ENCODE data around the gene AANAT. TPM values are rescaled to one million over a fixed set of nuclear protein-coding genes. Genes with fewer than 3 reads are reported as not detected.

The AANAT gene
- total RNA-seq, 5 donors from 2014 or later (not counting 1 experiment from before 2014, with no cell fraction given), result not detected

- Mint-ChIP-seq H3K4me3 (peak within 1 kb of the TSS; percentile 81 to 87 (median 85)), H3K27me3 (no peaks in the 10 kb centered on the region), H3K27ac (peak within 1 kb of the TSS; percentile 87 to 89), H3K9me3 (no peaks in the 10 kb centered on the region), H3K4me1 (peaks cover 42 to 49% (median 43%) of the 10 kb centered on the region in 3 donors), H3K36me3 (no peaks in the 10 kb centered on the region)
- peak within 1 kb of the TSS; percentile 62 to 67 for H3K4me3 ChIP-seq (ENCODE audit: control insufficient read depth in 1 of 2, extremely low read depth in 1 of 2, low read length in 1 of 2)
- no peaks in the 10 kb centered on the region for H3K9me3 ChIP-seq
- H3K36me3 ChIP-seq (ENCODE audit: control insufficient read depth in 2 of 2, extremely low read depth in 1 of 2, insufficient read depth in 1 of 2, low read length in 1 of 2), result peaks cover 0 to 4% of the 10 kb centered on the region in 2 donors
- CTCF ChIA-PET, result interaction anchor here (0.6 to 1.4 kb wide), 6 partner anchors 9 to 373 kb away, joined by 3 to 4 read pairs (median 3); no protein-coding TSS in a partner anchor
- H3K27ac ChIP-seq (ENCODE audit: low read length), result peak within 1 kb of the TSS; percentile 63
- no peaks in the 10 kb centered on the region for H3K27me3 ChIP-seq (replicated peaks in 1 of 2; ENCODE audit: control insufficient read depth in 2 of 2, extremely low read depth in 1 of 2, insufficient read depth in 2 of 2, low read length in 1 of 2)
- peak; percentile 91 to 93 (median 92) for ATAC-seq (replicated peaks in 1 of 4)
- POLR2A ChIA-PET, result interaction anchor here in 1 of 2 donors (1.0 kb wide), 1 partner anchor 282 kb away, joined by 3 read pairs; no protein-coding TSS in a partner anchor
- H3K4me1 ChIP-seq (ENCODE audit: control insufficient read depth in 1 of 2, extremely low read depth in 1 of 2, insufficient read depth in 2 of 2, low read length in 2 of 2), result peaks cover 10 to 23% of the 10 kb centered on the region in 2 experiments
- peak; percentile 82 to 97 (median 91) for DNase-seq
- WGBS (ENCODE audit: insufficient coverage), result under 1% methylated on average over 101 of the region's 101 CpGs
Measured at GRCh38 chr17:76452660-76453430, 14.6 kb upstream of the AANAT start, which contains the start of gene UBE2O. TSS of gene UBE2O (minus strand) at chr17:76453152. CDS start at chr17:76453141, 11 bp downstream.

DNA sequence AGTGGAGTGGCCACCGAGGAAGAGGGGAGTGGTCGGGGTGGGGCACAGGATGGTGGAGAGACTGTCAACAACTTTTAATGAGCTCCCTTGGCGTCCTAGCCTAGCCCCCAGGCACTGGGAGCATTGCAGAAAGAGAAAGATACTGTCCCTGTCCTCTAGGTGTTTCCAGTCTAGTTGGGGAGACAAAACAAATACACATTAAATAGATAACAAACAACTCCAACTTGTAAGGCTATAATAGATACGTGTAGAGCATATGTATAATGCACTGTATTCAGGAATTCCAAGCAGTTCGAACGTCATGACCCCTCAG, 14.0 kb upstream of the AANAT start:
- Histone ChIP-seq H3K4me1 (ENCODE audit: control insufficient read depth in 1 of 2, extremely low read depth in 1 of 2, insufficient read depth in 2 of 2, low read length in 2 of 2) (peaks cover 10 to 23% of the 10 kb centered on the region in 2 experiments), H3K27me3 (replicated peaks in 1 of 2; ENCODE audit: control insufficient read depth in 2 of 2, extremely low read depth in 1 of 2, insufficient read depth in 2 of 2, low read length in 1 of 2) (no peaks in the 10 kb centered on the region), H3K4me3 (ENCODE audit: control insufficient read depth in 1 of 2, extremely low read depth in 1 of 2, low read length in 1 of 2) (peak overlapping the region in 1 of 2 donors; percentile 16), H3K36me3 (ENCODE audit: control insufficient read depth in 2 of 2, extremely low read depth in 1 of 2, insufficient read depth in 1 of 2, low read length in 1 of 2) (peaks cover 0 to 4% of the 10 kb centered on the region in 2 donors), H3K9me3 (no peaks in the 10 kb centered on the region), H3K27ac (ENCODE audit: low read length) (peak overlapping the region; percentile 63)
- Mint-ChIP-seq H3K4me1 (peaks cover 36 to 43% (median 37%) of the 10 kb centered on the region in 3 donors), H3K4me3 (peak overlapping the region; percentile 76 to 81 (median 76)), H3K27ac (peak overlapping the region; percentile 87 to 89), H3K36me3 (no peaks in the 10 kb centered on the region), H3K9me3 (no peaks in the 10 kb centered on the region), H3K27me3 (no peaks in the 10 kb centered on the region)
- ATAC-seq (replicated peaks in 1 of 4), result no peak
- ChIA-PET POLR2A (interaction anchor here (0.6 to 1.0 kb wide), 2 partner anchors 282 to 765 kb away, joined by 3 to 5 read pairs; no protein-coding TSS in a partner anchor), CTCF (interaction anchor here (0.6 to 1.4 kb wide), 7 partner anchors 9 to 372 kb away, joined by 3 to 4 read pairs (median 3); no protein-coding TSS in a partner anchor)
- WGBS (ENCODE audit: insufficient coverage), result 0% methylated on average over 2 of the region's 6 CpGs
- no peak for DNase-seq

DNA sequence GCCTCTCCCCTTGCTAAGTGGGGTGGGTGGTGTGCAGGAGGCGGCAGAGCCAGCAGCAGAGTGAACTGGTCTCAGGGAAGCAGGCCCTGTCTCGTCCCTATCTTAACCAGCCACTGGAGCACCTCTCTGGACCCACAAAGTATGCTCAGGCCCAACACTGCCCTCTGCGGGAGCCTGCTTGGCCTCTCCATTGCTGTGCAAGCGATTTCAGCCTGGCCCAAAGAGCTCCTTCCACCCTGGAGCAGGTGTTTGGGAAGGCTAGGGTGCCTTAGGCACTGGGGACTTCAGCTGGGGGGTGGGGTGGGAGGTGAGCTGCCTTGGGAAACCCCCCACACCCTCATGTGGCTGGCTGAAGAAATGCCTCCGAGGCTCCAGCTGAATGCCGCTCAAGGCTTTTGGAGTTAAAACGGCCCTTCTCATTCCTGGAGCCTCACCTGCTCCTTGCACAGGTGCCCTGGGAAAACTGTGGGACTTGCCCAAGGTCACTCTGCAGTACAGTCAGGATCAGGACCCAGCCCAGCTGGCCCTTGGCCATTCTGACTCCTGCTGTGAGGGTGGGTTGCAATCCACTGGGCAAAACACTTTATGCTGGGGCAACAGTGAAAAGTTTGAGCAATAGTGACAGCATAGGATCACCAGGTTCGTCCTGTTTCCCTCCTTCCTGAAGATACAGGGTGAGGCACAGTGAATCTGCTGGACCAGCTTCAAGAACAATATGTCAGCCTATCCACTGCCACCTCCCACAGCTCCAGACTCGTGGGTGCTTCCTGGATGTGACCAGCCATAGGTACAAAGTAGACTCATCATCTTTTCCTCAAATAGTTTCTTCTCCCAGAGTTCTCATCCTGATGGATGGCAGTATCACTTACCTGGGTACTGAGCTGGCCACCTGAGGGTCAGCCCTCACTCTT, 8.6 kb upstream of the AANAT start:
- 56% methylated on average over 3 of the region's 9 CpGs for WGBS (ENCODE audit: insufficient coverage)
- Mint-ChIP-seq H3K27ac (no peak overlapping the region), H3K36me3 (no peaks in the 10 kb centered on the region), H3K4me3 (no peak overlapping the region), H3K27me3 (no peaks in the 10 kb centered on the region), H3K9me3 (no peaks in the 10 kb centered on the region), H3K4me1 (no peaks in the 10 kb centered on the region)
- CTCF ChIA-PET, result interaction anchor here (0.6 to 1.0 kb wide), 3 partner anchors 24 to 170 kb away, joined by 3 to 4 read pairs (median 4); no protein-coding TSS in a partner anchor
- Histone ChIP-seq H3K4me1 (ENCODE audit: control insufficient read depth in 1 of 2, extremely low read depth in 1 of 2, insufficient read depth in 2 of 2, low read length in 2 of 2) (no peaks in the 10 kb centered on the region), H3K4me3 (ENCODE audit: control insufficient read depth in 1 of 2, extremely low read depth in 1 of 2, low read length in 1 of 2) (no peak overlapping the region), H3K36me3 (ENCODE audit: control insufficient read depth in 2 of 2, extremely low read depth in 1 of 2, insufficient read depth in 1 of 2, low read length in 1 of 2) (no peaks in the 10 kb centered on the region), H3K27ac (ENCODE audit: low read length) (no peak overlapping the region), H3K27me3 (replicated peaks in 1 of 2; ENCODE audit: control insufficient read depth in 2 of 2, extremely low read depth in 1 of 2, insufficient read depth in 2 of 2, low read length in 1 of 2) (peaks cover 0 to 4% of the 10 kb centered on the region in 2 experiments), H3K9me3 (no peaks in the 10 kb centered on the region)
- no peak for DNase-seq
- peak in 1 of 4 experiments; percentile 28 for ATAC-seq (replicated peaks in 1 of 4)
- POLR2A ChIA-PET, result interaction anchor here in 1 of 2 donors (0.5 kb wide), 1 partner anchor 220 kb away, joined by 3 read pairs; no protein-coding TSS in a partner anchor

- Histone ChIP-seq H3K4me3 (ENCODE audit: control insufficient read depth in 1 of 2, extremely low read depth in 1 of 2, low read length in 1 of 2) (no peak overlapping the region), H3K4me1 (ENCODE audit: control insufficient read depth in 1 of 2, extremely low read depth in 1 of 2, insufficient read depth in 2 of 2, low read length in 2 of 2) (no peaks in the 10 kb centered on the region), H3K27me3 (replicated peaks in 1 of 2; ENCODE audit: control insufficient read depth in 2 of 2, extremely low read depth in 1 of 2, insufficient read depth in 2 of 2, low read length in 1 of 2) (peaks cover 0 to 4% of the 10 kb centered on the region in 2 experiments), H3K27ac (ENCODE audit: low read length) (no peak overlapping the region), H3K36me3 (ENCODE audit: control insufficient read depth in 2 of 2, extremely low read depth in 1 of 2, insufficient read depth in 1 of 2, low read length in 1 of 2) (no peaks in the 10 kb centered on the region), H3K9me3 (no peaks in the 10 kb centered on the region)
- CTCF ChIA-PET, result interaction anchor here in 1 of 2 donors (1.0 kb wide), 1 partner anchor 43 kb away, joined by 4 read pairs; no protein-coding TSS in a partner anchor
- Mint-ChIP-seq H3K4me3 (no peak overlapping the region), H3K27ac (no peak overlapping the region), H3K4me1 (no peaks in the 10 kb centered on the region), H3K27me3 (no peaks in the 10 kb centered on the region), H3K9me3 (no peaks in the 10 kb centered on the region), H3K36me3 (no peaks in the 10 kb centered on the region)
- ATAC-seq (replicated peaks in 1 of 4), result no peak
- 77% methylated on average over 4 of the region's 4 CpGs for WGBS (ENCODE audit: insufficient coverage)
- no peak for DNase-seq
- POLR2A ChIA-PET, result no interaction called here
Measured at GRCh38 chr17:76459674-76460073, 7.7 kb upstream of the AANAT start.

GRCh38 chr17:76461765-76462555, 5.4 kb upstream of the AANAT start:
- no peak overlapping the region for H3K4me3 Mint-ChIP-seq

More at GRCh38 chr17:76461765-76462555, 5.4 kb upstream of the AANAT start:
- H3K27me3 Mint-ChIP-seq, result no peaks in the 10 kb centered on the region
- Histone ChIP-seq H3K36me3 (ENCODE audit: control insufficient read depth in 2 of 2, extremely low read depth in 1 of 2, insufficient read depth in 1 of 2, low read length in 1 of 2) (no peaks in the 10 kb centered on the region), H3K27ac (ENCODE audit: low read length) (no peak overlapping the region), H3K4me3 (ENCODE audit: control insufficient read depth in 1 of 2, extremely low read depth in 1 of 2, low read length in 1 of 2) (no peak overlapping the region), H3K9me3 (no peaks in the 10 kb centered on the region), H3K4me1 (ENCODE audit: control insufficient read depth in 1 of 2, extremely low read depth in 1 of 2, insufficient read depth in 2 of 2, low read length in 2 of 2) (peaks cover 0 to 6% of the 10 kb centered on the region in 2 experiments), H3K27me3 (replicated peaks in 1 of 2; ENCODE audit: control insufficient read depth in 2 of 2, extremely low read depth in 1 of 2, insufficient read depth in 2 of 2, low read length in 1 of 2) (peaks cover 0 to 4% of the 10 kb centered on the region in 2 experiments)
- ATAC-seq (replicated peaks in 1 of 4), result no peak
- DNase-seq, result no peak
- H3K27ac Mint-ChIP-seq, result peak overlapping the region in 1 of 2 donors; percentile 57
- no peaks in the 10 kb centered on the region for H3K9me3 Mint-ChIP-seq
- peaks cover 3 to 5% (median 4%) of the 10 kb centered on the region in 3 donors for H3K4me1 Mint-ChIP-seq
- 74% methylated on average over 6 of the region's 11 CpGs for WGBS (ENCODE audit: insufficient coverage)
- no peaks in the 10 kb centered on the region for H3K36me3 Mint-ChIP-seq
- POLR2A ChIA-PET, result interaction anchor here in 1 of 2 donors (0.6 kb wide), 1 partner anchor 14 kb away, joined by 3 read pairs; no protein-coding TSS in a partner anchor
- CTCF ChIA-PET, result interaction anchor here in 1 of 2 donors (0.5 kb wide), 1 partner anchor 8 kb away, joined by 4 read pairs; no protein-coding TSS in a partner anchor

All from T-cell (primary cell).